GM19467 (cell line): ENCODE results near the gene PFN1.

Experiments used
- ATAC-seq: cut with Tn5 transposase; IDR thresholded peaks from one replicate; pipeline ENCODE4 v1.9.1; 2021; ENCODE audit warnings: mild to moderate bottlenecking, moderate library complexity; ENCODE audit not compliant: unreplicated experiment

Gene PFN1

GRCh38 chr17:4946312-4946976, 1.9 kb downstream of the PFN1 start:
- no peak for ATAC-seq

DNA sequence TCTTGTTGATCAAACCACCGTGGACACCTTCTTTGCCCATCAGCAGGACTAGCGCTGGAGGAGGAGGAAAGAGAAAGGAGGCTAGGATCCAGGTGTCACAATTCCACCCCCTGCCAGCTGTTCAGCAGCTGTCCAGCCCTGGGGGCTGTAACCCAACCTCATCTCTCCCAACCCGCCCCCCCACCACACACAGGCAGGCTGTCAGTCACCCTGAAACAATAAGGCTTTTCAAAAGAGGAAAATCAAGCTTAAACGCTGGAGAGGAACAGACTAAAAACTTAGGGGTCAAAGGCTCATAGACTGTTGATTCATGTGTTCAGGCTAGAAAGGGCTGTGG, 2.4 kb downstream of the PFN1 start:
- ATAC-seq = no peak

DNA sequence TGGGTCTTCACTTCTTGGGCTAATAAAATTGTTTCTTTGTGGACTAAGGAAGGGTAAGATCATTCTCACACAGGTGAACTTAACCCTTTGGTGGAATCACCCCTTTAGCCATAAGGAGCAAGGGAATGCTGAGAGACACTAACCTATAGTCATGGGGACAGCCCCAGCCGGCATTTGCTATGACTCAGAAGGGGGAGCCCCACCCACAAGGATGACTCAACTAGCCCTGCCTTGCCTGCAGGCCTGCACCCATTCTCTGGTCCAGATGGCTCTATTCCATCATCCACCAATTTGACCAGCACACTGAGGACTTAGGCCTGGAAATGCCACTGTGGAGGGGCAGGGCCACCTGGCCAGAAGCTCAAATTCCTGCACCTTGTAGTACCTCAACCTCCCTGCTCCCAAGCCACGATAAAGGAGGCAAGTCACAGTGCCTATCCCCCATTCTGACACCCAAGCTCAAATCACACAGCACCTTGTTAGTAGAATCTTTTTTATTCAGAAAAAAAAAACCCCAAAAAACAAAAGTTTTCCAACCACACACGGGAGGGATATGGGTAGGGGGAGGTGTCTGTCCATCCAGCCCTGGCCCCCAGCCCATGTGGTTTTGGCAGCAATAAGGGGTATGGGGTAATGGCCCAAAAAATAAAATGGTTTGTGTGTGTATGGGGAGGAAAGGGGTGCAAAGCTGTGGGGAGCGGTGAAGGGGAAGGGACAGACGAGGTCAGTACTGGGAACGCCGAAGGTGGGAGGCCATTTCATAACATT, 3.0 kb downstream of the PFN1 start:
- no peak for ATAC-seq

GRCh38 chr17:4944554-4945175, 3.7 kb downstream of the PFN1 start:
- no peak for ATAC-seq

DNA sequence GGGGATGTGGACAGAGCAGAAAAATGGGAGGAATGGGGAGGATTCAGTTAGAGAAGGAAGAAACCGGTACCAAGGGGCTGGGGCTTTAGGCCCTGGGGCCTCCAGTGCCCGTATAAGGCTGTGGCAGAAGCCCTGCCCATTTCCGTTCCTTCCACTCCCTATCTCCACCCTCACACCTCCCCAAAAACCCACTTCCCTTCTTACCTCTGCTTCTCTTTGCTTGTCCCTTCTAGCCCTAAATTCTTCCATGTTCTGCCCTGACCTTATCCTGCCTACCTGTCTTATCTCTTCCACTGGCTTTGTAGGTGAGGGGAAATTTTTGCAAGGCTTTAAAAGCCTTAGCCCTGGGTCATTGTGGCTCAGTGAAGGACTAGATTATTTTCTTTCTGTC, 4.2 kb downstream of the PFN1 start:
- no peak for ATAC-seq

DNA sequence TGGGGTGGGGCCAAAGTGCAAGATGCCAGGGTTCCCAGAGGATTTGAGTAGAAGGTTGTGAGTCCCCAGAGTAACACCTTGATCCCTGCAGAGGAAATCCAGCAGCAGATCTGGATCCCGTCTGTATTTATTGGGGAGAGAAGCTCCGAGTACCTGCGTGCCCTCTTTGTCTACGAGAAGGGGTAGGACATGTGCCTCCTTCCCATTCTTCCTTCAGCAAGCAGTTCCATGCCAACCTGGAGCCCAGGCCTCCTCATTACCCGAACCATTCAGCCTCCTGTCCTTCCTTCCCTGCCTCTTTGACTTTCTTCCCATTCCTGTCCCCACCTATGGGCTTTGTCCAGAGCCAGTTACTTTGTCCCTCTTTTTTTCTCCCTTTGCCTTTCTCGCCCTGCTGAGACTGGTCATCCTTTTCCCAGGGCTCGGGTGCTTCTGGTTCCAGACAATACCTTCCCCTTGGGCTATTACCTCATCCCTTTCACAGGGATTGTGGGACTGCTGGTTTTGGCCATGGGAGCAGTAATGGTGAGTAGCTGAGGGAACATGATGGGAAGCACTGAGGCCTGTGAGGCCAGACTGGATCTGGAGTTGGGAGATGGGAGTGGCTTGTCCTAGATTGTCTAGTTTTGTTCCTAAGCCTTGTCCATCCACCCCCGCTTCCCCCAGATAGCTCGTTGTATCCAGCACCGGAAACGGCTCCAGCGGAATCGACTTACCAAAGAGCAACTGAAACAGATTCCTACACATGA, 5.4 kb downstream of the PFN1 start:
- ATAC-seq = no peak

- no peak for ATAC-seq
These were observed 7.1 kb downstream of the PFN1 start for GRCh38 chr17:4941319-4941610.

GRCh38 chr17:4940555-4941318, 7.6 kb downstream of the PFN1 start:
- no peak for ATAC-seq

- peak; percentile 64 for ATAC-seq
These were observed 8.4 kb downstream of the PFN1 start, which contains the start of the genes RNF167 and SLC25A11 for GRCh38 chr17:4939796-4940554. TSS of gene RNF167 (plus strand) at chr17:4940268. CDS start at chr17:4940910, 642 bp downstream. TSS of gene SLC25A11 (minus strand) at chr17:4940046. CDS start at chr17:4939910, 136 bp downstream.

GRCh38 chr17:4939546-4939795, 8.9 kb downstream of the PFN1 start:
- ATAC-seq = no peak

DNA sequence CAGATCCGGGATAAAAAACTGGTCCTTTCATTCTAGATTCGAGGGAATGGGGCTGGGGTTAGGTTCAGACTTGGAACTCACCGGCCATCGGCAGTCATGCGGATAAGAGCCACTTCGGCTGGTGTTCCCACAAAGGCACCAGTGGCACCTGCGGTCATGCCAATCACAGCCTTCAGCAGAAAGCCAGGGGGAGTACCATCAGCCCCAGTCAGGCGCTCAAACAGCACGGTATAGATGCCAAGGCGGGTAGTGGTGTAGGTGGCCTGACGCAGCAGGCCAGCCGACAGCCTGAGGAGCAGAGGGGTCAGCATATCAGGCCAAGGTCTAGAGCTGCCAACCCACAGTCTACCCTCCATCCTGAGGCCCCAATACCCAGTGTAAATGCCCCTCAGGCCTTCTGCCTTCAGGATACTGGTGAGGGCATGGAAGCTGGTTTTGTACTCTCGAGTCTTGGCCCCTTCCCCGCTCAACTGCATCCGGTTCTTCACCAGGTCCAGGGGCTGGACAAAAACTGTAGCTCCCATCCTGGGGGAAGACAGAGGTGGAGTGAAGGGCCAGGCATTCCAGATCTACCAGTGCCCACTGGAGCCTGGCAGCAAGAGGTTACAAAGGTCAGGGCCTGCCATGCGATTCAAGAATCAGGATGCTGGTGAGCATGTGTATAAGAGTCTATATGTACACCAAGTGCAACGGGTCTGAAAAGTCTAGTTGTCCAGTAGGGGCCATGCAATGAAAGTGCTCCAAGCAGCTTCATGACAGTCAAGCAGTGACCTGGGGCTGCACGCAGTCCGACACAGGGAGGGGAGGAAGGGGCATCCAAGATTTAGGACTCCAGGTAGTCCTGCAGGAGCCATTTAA, 9.4 kb downstream of the PFN1 start:
- ATAC-seq = no peak

DNA sequence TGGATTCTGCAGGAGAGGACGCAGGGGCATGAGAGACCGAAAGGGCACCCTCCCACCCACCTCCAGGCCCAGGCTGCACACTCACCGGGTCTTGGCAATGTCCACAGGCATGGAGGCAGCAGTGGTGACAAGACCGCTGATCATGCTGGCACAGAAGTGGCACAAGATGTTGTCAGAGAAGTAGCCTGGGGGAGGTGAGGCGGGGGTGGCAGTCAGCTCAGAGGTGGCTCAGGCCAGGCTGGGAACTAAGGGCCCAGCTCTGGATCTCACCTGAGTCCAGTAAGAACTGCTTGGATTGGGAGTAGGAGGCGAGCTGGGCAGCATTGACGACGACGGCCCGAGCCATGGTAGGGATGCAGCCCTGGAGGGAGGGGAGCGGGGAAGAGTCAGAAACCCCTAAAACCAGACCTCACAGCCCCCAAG, 10.2 kb downstream of the PFN1 start:
- ATAC-seq = no peak

- no peak for ATAC-seq
These were observed 10.8 kb downstream of the PFN1 start for GRCh38 chr17:4937553-4937952.

- no peak for ATAC-seq
These were observed 11.9 kb downstream of the PFN1 start for GRCh38 chr17:4936436-4936835.

DNA sequence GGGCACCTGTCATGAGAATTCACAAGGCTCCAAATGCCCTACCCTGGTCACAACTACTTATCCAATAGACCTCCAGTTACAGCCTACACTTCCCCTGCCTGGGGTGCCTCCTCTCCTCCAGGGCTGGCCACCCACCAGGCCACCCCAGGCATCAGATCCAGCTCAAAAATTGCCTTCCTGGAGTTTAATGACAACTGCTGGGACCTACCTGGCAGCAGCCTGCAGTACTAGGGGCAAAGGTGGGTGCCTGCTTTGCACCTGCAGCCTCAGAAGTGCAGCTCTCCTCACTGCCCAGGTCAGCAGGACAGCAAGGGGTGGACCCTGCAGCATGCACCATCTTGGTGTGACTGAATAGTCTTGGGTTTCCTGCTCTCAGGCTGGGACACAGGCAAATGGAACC, 12.7 kb downstream of the PFN1 start:
- ATAC-seq = no peak

- no peak for ATAC-seq
These were observed 14.0 kb downstream of the PFN1 start for GRCh38 chr17:4934173-4934979.

DNA sequence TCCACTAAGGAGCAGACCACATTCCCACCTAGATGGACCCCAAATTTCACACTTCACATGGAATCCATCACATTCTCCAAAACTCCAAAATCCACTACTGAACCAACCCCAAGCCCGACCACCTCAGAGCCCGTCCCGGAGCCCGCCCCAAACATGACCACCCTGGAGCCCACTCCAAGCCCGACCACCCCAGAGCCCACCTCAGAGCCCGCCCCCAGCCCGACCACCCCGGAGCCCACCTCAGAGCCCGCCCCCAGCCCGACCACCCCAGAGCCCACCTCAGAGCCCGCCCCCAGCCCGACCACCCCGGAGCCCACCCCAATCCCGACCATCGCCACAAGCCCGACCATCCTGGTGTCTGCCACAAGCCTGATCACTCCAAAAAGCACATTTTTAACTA, 14.7 kb downstream of the PFN1 start:
- no peak for ATAC-seq

- ATAC-seq = no peak
These were observed 15.6 kb downstream of the PFN1 start for GRCh38 chr17:4932756-4933155.

DNA sequence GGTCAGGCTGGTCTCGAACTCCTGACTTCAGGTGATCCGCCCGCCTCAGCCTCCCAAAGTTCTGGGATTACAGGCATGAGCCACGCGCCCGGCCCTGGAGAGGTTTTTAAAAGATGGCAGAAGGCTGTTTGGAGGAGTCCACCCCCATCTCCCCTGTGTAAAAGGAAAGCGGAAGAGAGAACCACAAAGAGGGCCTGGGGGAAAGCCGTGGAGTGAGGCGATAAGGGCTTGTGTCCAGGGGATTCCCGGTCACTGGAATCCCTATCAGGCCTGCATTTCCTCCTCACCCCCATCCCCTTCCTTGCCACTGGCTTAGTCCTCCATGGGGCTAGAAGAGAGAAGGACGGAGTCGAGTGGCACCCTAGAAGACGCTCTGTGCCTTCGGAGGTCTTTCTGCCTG, 16.4 kb downstream of the PFN1 start, which contains the start of gene GP1BA:
Gene GP1BA, plus strand, starts transcription at position 315 of the 400 bp plus-strand sequence. CDS start 328 bp downstream, outside the sequence.
- ATAC-seq = no peak
